H1 (cell line): ENCODE measurements around the gene DCLRE1A. TPM values are rescaled to one million over a fixed set of nuclear protein-coding genes. Genes with fewer than 3 reads are reported as not detected.

Experiments used
- CTCF ChIA-PET: fragments of 300-600 bp; sonication (Branson Sonifier 250); formaldehyde crosslinking; loops from one replicate; lab custom pipeline; 2021; ENCODE audit not compliant: partially characterized antibody; lab: Charles Lee
- POLR2A ChIA-PET: fragments of 300-600 bp; sonication (Branson Sonifier 250); formaldehyde crosslinking; loops from one replicate; lab custom pipeline; 2021; ENCODE audit warnings: inconsistent platforms; ENCODE audit not compliant: partially characterized antibody; lab: Charles Lee
- DNase-seq, 2 experiments: peaks; one replicate each; pipeline versions ENCODE4 v3.0.0 to v3.0.0-alpha.2; 2010 to 2022; ENCODE audit warnings: low spot score in 2 of 2, low read depth in 1 of 2, mixed read lengths in 1 of 2
- FAIRE-seq: peaks from 2 replicates; lab custom pipeline; 2011; peaks lifted over from hg19 to GRCh38; lab: Jason Lieb, UNC
- H2AFZ ChIP-seq: 2 replicates; pipeline ENCODE4 v1.8.1; 2012; ENCODE audit warnings: low read length, inconsistent platforms
- H2AK5ac ChIP-seq: 2 replicates; pipeline ENCODE4 v1.6.1; 2013; ENCODE audit warnings: low read depth, low read length
- H2BK120ac ChIP-seq: replicated peaks from 2 replicates; pipeline ENCODE3; 2013; ENCODE audit warnings: low read depth, low read length, inconsistent platforms
- H2BK12ac ChIP-seq: 2 replicates; pipeline ENCODE4 v1.6.1; 2013; ENCODE audit warnings: low read depth, low read length
- H2BK15ac ChIP-seq: 2 replicates; pipeline ENCODE4 v1.6.1; 2013; ENCODE audit warnings: low read length
- H2BK20ac ChIP-seq: 2 replicates; pipeline ENCODE4 v1.6.1; 2013; ENCODE audit warnings: low read length
- H2BK5ac ChIP-seq: 2 replicates; pipeline ENCODE4 v1.6.1; 2013; ENCODE audit warnings: low read depth, low read length
- H3K14ac ChIP-seq: 2 replicates; pipeline ENCODE4 v1.6.1; 2013; ENCODE audit warnings: inconsistent platforms; ENCODE audit not compliant: insufficient read length
- H3K18ac ChIP-seq: 2 replicates; pipeline ENCODE4 v1.6.1; 2013; ENCODE audit warnings: low read length; ENCODE audit errors: extremely low read depth
- H3K23ac ChIP-seq: 2 replicates; pipeline ENCODE4 v1.6.1; 2013; ENCODE audit warnings: inconsistent platforms; ENCODE audit not compliant: insufficient read length
- H3K23me2 ChIP-seq: 2 replicates; pipeline ENCODE4 v1.6.1; 2013; ENCODE audit warnings: low read depth, low read length
- H3K27ac ChIP-seq: 2 replicates; pipeline ENCODE4 v1.6.1; 2011; ENCODE audit warnings: low read depth, low read length, inconsistent platforms
- H3K27me3 ChIP-seq, 4 experiments: replicated peaks in 1 of 4; 1 replicate in 1 of 4; 2 replicates in 3 of 4; pipeline versions ENCODE4 v1.6.1 to v1.8.1; 2011 to 2013; ENCODE audit warnings: low read length in 3 of 4, mild to moderate bottlenecking in 3 of 4, inconsistent platforms in 2 of 4, mixed read lengths in 2 of 4, moderate library complexity in 1 of 4; ENCODE audit not compliant: control insufficient read depth in 3 of 4, insufficient read depth in 3 of 4; ENCODE audit errors: extremely low read depth in 1 of 4
- H3K36me3 ChIP-seq, 4 experiments: 2 replicates each; pipeline versions ENCODE4 v1.6.1 to v1.8.1; 2011 to 2013; ENCODE audit warnings: mild to moderate bottlenecking in 4 of 4, low read length in 3 of 4, moderate library complexity in 2 of 4, control low read depth in 1 of 4, inconsistent platforms in 1 of 4; ENCODE audit not compliant: insufficient read depth in 4 of 4, control insufficient read depth in 2 of 4
- H3K4ac ChIP-seq: replicated peaks from 2 replicates; pipeline ENCODE3; 2013; ENCODE audit warnings: low read length, low read depth, mixed read lengths, inconsistent platforms; ENCODE audit not compliant: insufficient read length
- H3K4me1 ChIP-seq, 4 experiments: replicated peaks in 1 of 4; 1 replicate in 1 of 4; 2 replicates in 3 of 4; pipeline versions ENCODE4 v1.6.1 to v1.8.1; 2011 to 2013; ENCODE audit warnings: low read length in 3 of 4, inconsistent platforms in 2 of 4, mixed read lengths in 1 of 4; ENCODE audit not compliant: insufficient read depth in 4 of 4, control insufficient read depth in 3 of 4
- H3K4me2 ChIP-seq, 2 experiments: 2 replicates each; pipeline versions ENCODE4 v1.6.1 to v1.8.1; 2011 to 2013; ENCODE audit warnings: low read depth in 2 of 2, low read length in 2 of 2, control low read depth in 1 of 2, inconsistent platforms in 1 of 2, mild to moderate bottlenecking in 1 of 2; ENCODE audit not compliant: insufficient read depth in 1 of 2
- H3K4me3 ChIP-seq, 4 experiments: fragments of 200-600, 300-600 bp in 1 of 4; sonication (generic), shearing (Covaris generic), sonication (Bioruptor Twin) in 1 of 4; 2 replicates each; pipeline versions ENCODE4 v1.5.1 to v1.8.1; 2011 to 2016; ENCODE audit warnings: low read length in 4 of 4, low read depth in 3 of 4, control low read depth in 2 of 4, inconsistent platforms in 2 of 4, mild to moderate bottlenecking in 2 of 4, mixed read lengths in 1 of 4, moderate library complexity in 1 of 4; ENCODE audit not compliant: insufficient read depth in 2 of 4; ENCODE audit errors: extremely low read depth in 1 of 4
- H3K56ac ChIP-seq: replicated peaks from 2 replicates; pipeline ENCODE3; 2013; ENCODE audit warnings: low read depth, mild to moderate bottlenecking, mixed read lengths, low read length, inconsistent platforms; ENCODE audit not compliant: insufficient read length
- H3K79me1 ChIP-seq: 2 replicates; pipeline ENCODE4 v1.6.1; 2013; ENCODE audit warnings: low read depth, low read length, control low read depth
- H3K79me2 ChIP-seq, 2 experiments: 2 replicates each; pipeline versions ENCODE4 v1.6.1 to v1.8.1; 2012 to 2013; ENCODE audit warnings: low read length in 2 of 2, mild to moderate bottlenecking in 2 of 2, inconsistent platforms in 1 of 2; ENCODE audit not compliant: insufficient read depth in 2 of 2, control insufficient read depth in 1 of 2
- H3K9ac ChIP-seq, 4 experiments: replicated peaks in 1 of 4; 1 replicate in 1 of 4; 2 replicates in 3 of 4; pipeline versions ENCODE4 v1.6.1 to v1.8.1; 2011 to 2013; ENCODE audit warnings: low read depth in 3 of 4, low read length in 3 of 4, control low read depth in 2 of 4, mild to moderate bottlenecking in 2 of 4, moderate library complexity in 2 of 4, inconsistent platforms in 1 of 4; ENCODE audit errors: extremely low read depth in 1 of 4
- H3K9me3 ChIP-seq, 2 experiments: 2 replicates each; pipeline versions ENCODE4 v1.6.1 to v1.8.1; 2012 to 2013; ENCODE audit warnings: mild to moderate bottlenecking in 2 of 2, moderate library complexity in 2 of 2, control low read depth in 1 of 2, inconsistent platforms in 1 of 2, low read depth in 1 of 2, low read length in 1 of 2, mixed read lengths in 1 of 2; ENCODE audit not compliant: insufficient read depth in 2 of 2
- H4K20me1 ChIP-seq, 2 experiments: replicated peaks in 1 of 2; 2 replicates each; pipeline versions ENCODE3 to v1.8.1; 2011 to 2013; ENCODE audit warnings: inconsistent platforms in 2 of 2, low read length in 2 of 2, mild to moderate bottlenecking in 1 of 2; ENCODE audit not compliant: insufficient read depth in 2 of 2, control insufficient read depth in 1 of 2
- H4K5ac ChIP-seq: 2 replicates; pipeline ENCODE4 v1.6.1; 2013; ENCODE audit warnings: low read length, low read depth, mixed read lengths, inconsistent platforms; ENCODE audit not compliant: insufficient read length
- H4K8ac ChIP-seq: 2 replicates; pipeline ENCODE4 v1.8.0; 2013; ENCODE audit warnings: mild to moderate bottlenecking, moderate library complexity, low read length, inconsistent platforms; ENCODE audit not compliant: insufficient read depth; ENCODE audit errors: extremely low read depth
- H4K91ac ChIP-seq: replicated peaks from 2 replicates; pipeline ENCODE3; 2013; ENCODE audit warnings: low read length, mixed read lengths, inconsistent platforms; ENCODE audit not compliant: insufficient read length
- RAD21 ChIP-seq, 2 experiments: IDR thresholded peaks in 1 of 2; conservative IDR thresholded peaks in 1 of 2; 2 replicates each; pipeline ENCODE4 v1.6.1; 2011; ENCODE audit warnings: low read depth in 2 of 2, low read length in 2 of 2, improper control_type of control experiment in 1 of 2, inconsistent platforms in 1 of 2, mild to moderate bottlenecking in 1 of 2, moderate library complexity in 1 of 2
- RBBP5 ChIP-seq: IDR thresholded peaks from 2 replicates; pipeline ENCODE4 v1.7.1; 2012; ENCODE audit warnings: low read depth, mild to moderate bottlenecking, inconsistent platforms, low read length, moderate library complexity, borderline replicate concordance
- SP4 ChIP-seq: IDR thresholded peaks from 2 replicates; pipeline ENCODE4 v1.6.1; 2012; ENCODE audit warnings: low read length, inconsistent platforms
- WGBS, 2 experiments: shearing (Covaris generic) in 1 of 2; methylation state at CpG; one replicate each; pipeline versions ENCODE4 v1.1.6 to v1.1.7; 2013 to 2015; ENCODE audit warnings: low lambda C conversion rate in 2 of 2, mixed read lengths in 2 of 2, inconsistent platforms in 1 of 2, low coverage in 1 of 2, missing lambda C conversion rate in 1 of 2; ENCODE audit not compliant: insufficient replicate concordance in 2 of 2, insufficient coverage in 1 of 2, insufficient read length in 1 of 2; ENCODE audit errors: extremely low coverage in 1 of 2, missing lambda C conversion rate in 1 of 2; 5-methylcytosine and 5-hydroxymethylcytosine counted together
- polyA plus RNA-seq, 7 experiments: library from polyadenylated mRNA; depleted of rRNA in 3 of 7; stranded (reverse) in 5 of 7; unstranded in 2 of 7; fragments of >200 nt in 5 of 7; fragments of 200-250 nt in 2 of 7; gene quantifications; 1 replicate in 5 of 7; 2 replicates in 1 of 7; 4 replicates in 1 of 7; pipeline versions ENCODE4 v1.2.1 to v1.2.3, GENCODE V29; 2011 to 2013; ENCODE audit warnings: missing spikeins in 2 of 7, mixed read lengths in 2 of 7
- total RNA-seq: library from RNA; stranded (reverse); fragmentation: NEBNext Ultra II Directional; extraction: Animal tissue kit (Norgen Biotek cat#: 25700); gene quantifications from 2 replicates; pipeline ENCODE4 v1.2.1, GENCODE V29; 2021

DCLRE1A gene
- total and polyA plus RNA-seq, 2 of the 8 experiments (the other 6 are each of a cell fraction or from before 2014, with no cell fraction given), result 8.1 to 10.1 TPM

DNA sequence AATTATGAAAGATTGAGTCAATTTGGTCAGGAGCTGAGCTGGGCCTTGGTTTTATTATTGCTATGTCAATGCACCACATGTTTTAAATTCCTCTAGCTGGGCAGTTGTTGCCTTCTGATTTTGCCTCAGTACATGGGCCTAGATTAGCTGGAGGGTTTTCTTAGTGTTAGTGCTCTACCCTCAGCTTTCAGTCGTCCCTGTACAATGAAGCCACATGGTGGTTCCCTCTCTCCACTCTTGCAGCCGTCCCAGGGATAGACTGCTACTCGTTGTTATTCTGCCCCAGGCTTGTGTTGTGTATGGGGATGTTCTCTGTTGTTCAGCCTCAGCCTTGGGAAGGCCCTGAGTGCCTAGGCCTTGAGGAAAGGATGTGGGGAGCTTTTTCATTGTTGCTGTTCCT, 37.6 kb upstream of the DCLRE1A start:
- no peaks in the 10 kb centered on the region for H3K9me3 ChIP-seq
- CTCF ChIA-PET, result interaction anchor here (0.9 to 1.2 kb wide), 3 partner anchors 18 to 209 kb away, joined by 3 to 4 read pairs (median 3); no protein-coding TSS in a partner anchor

More for the DNA sequence above, 37.6 kb upstream of the DCLRE1A start:
- no peak overlapping the region for H3K14ac ChIP-seq
- no peak overlapping the region for H2AK5ac ChIP-seq
- no peaks in the 10 kb centered on the region for H3K79me1 ChIP-seq
- no peak overlapping the region for H4K91ac ChIP-seq
- H3K4me1 ChIP-seq, result no peaks in the 10 kb centered on the region
- H3K27ac ChIP-seq, result no peak overlapping the region; the same call in 1 of the 2 replicates
- H4K20me1 ChIP-seq, result peaks cover 0 to 2% of the 10 kb centered on the region in 2 experiments
- H4K8ac ChIP-seq, result no peak overlapping the region
- H4K5ac ChIP-seq, result no peak overlapping the region
- H3K27me3 ChIP-seq, result no peaks in the 10 kb centered on the region
- H3K23ac ChIP-seq, result no peak overlapping the region
- H3K36me3 ChIP-seq, result peaks cover 0 to 7% (median 2%) of the 10 kb centered on the region in 4 experiments; a peak in 2 of 8 replicates
- no peaks in the 10 kb centered on the region for H3K23me2 ChIP-seq
- FAIRE-seq (no peak), DNase-seq (no peak)
- no peak overlapping the region for H2AFZ ChIP-seq
- no peak overlapping the region for H2BK20ac ChIP-seq
- peaks cover 0 to 4% of the 10 kb centered on the region in 2 experiments; a peak in 2 of 4 replicates for H3K79me2 ChIP-seq
- WGBS, 2 experiments, result 68% methylated on average over 3 of the region's 3 CpGs; no CpG with 5 or more reads in 1 of the 2 experiments
- no peak overlapping the region for H3K4me2 ChIP-seq
- no peak overlapping the region for H2BK5ac ChIP-seq
- no peak overlapping the region for H3K56ac ChIP-seq
- H3K18ac ChIP-seq, result no peak overlapping the region
- TF ChIP-seq SP4 (no peak), RBBP5 (no peak), RAD21 (IDR thresholded peaks at IDR 0.05 in 1 of 2, conservative IDR thresholded peaks at IDR 0.05 in 1 of 2; ENCODE audit: low read depth in 2 of 2, low read length in 2 of 2) (peak in 1 of 2 experiments; percentile 13; a peak in 1 of 4 replicates)
- no peak overlapping the region for H2BK120ac ChIP-seq
- no peak overlapping the region for H2BK12ac ChIP-seq
- H3K9ac ChIP-seq, result no peak overlapping the region
- no peak overlapping the region for H2BK15ac ChIP-seq
- H3K4me3 ChIP-seq, result no peak overlapping the region
- POLR2A ChIA-PET, result no interaction called here
- no peak overlapping the region for H3K4ac ChIP-seq
